Effector memory CD8-positive, alpha-beta T cell (primary cell): Measurements from ENCODE around the gene PDXDC1.
A peak's percentile ranks its signal among the peaks of the same experiment; 100 is the strongest.
"Not testable (repeated sequence)": the region's sequence is repeated elsewhere in the genome, so short reads cannot be mapped to it uniquely, and the experiment has no call there.

Experiments used
- ATAC-seq: fragments of 150-1000 bp; cut with Tn5 transposase; replicated peaks from 2 replicates; pipeline ENCODE4 v1.10.0; 2021; ENCODE audit warnings: mild to moderate bottlenecking, moderate library complexity
- DNase-seq, 3 experiments: peaks; one replicate each; pipeline ENCODE4 v3.0.0; 2021
- H3K27ac Mint-ChIP-seq, 2 donors: one replicate each; pipeline ENCODE4 v1.8.0; 2022; ENCODE audit warnings: mild to moderate bottlenecking in 2 of 2, mixed read lengths in 2 of 2, moderate library complexity in 2 of 2
- H3K27me3 Mint-ChIP-seq, 2 donors: one replicate each; pipeline ENCODE4 v1.8.0; 2022; ENCODE audit warnings: mixed read lengths in 2 of 2
- H3K36me3 Mint-ChIP-seq: one replicate; pipeline ENCODE4 v1.8.0; 2022; ENCODE audit warnings: mild to moderate bottlenecking, moderate library complexity, mixed read lengths; ENCODE audit not compliant: insufficient read depth
- H3K4me1 Mint-ChIP-seq, 2 donors: one replicate each; pipeline ENCODE4 v1.8.0; 2022; ENCODE audit warnings: low read depth in 2 of 2, mixed read lengths in 2 of 2
- H3K4me3 Mint-ChIP-seq, 2 donors: one replicate each; pipeline ENCODE4 v1.8.0; 2022; ENCODE audit warnings: mild to moderate bottlenecking in 2 of 2, mixed read lengths in 2 of 2, moderate library complexity in 2 of 2
- H3K9me3 Mint-ChIP-seq, 2 donors: one replicate each; pipeline ENCODE4 v1.8.0; 2022; ENCODE audit warnings: mixed read lengths in 2 of 2

The PDXDC1 gene

GRCh38 chr16:15154650-15155562, 180.1 kb downstream of the PDXDC1 start:
- not testable (repeated sequence) for H3K9me3 Mint-ChIP-seq, H3K36me3 Mint-ChIP-seq, H3K27ac Mint-ChIP-seq, H3K27me3 Mint-ChIP-seq, H3K4me1 Mint-ChIP-seq
- ATAC-seq = peak; percentile 97
- peak overlapping the region; percentile 75 to 79 for H3K4me3 Mint-ChIP-seq
- peak; percentile 82 to 87 (median 85) for DNase-seq

- not testable (repeated sequence) for ATAC-seq, H3K36me3 Mint-ChIP-seq, H3K4me1 Mint-ChIP-seq
These were observed 182.8 kb downstream of the PDXDC1 start for GRCh38 chr16:15157644-15158043.

GRCh38 chr16:15159671-15160070, 184.8 kb downstream of the PDXDC1 start:
- not testable (repeated sequence) for ATAC-seq, H3K36me3 Mint-ChIP-seq, H3K27me3 Mint-ChIP-seq, DNase-seq, H3K27ac Mint-ChIP-seq, H3K4me3 Mint-ChIP-seq, H3K4me1 Mint-ChIP-seq, H3K9me3 Mint-ChIP-seq

More at GRCh38 chr16:15157644-15158043, 182.8 kb downstream of the PDXDC1 start:
- H3K27me3 Mint-ChIP-seq, H3K4me3 Mint-ChIP-seq, DNase-seq, H3K9me3 Mint-ChIP-seq, H3K27ac Mint-ChIP-seq: not testable (repeated sequence)

GRCh38 chr16:15160571-15160970, 185.7 kb downstream of the PDXDC1 start:
- not testable (repeated sequence) for H3K27me3 Mint-ChIP-seq, ATAC-seq

GRCh38 chr16:15163055-15163454, 188.2 kb downstream of the PDXDC1 start:
- H3K9me3 Mint-ChIP-seq, DNase-seq, H3K4me3 Mint-ChIP-seq, H3K27me3 Mint-ChIP-seq, H3K4me1 Mint-ChIP-seq, H3K27ac Mint-ChIP-seq, ATAC-seq, H3K36me3 Mint-ChIP-seq: not testable (repeated sequence)

More at GRCh38 chr16:15160571-15160970, 185.7 kb downstream of the PDXDC1 start:
- not testable (repeated sequence) for H3K36me3 Mint-ChIP-seq, H3K4me1 Mint-ChIP-seq, H3K9me3 Mint-ChIP-seq, H3K4me3 Mint-ChIP-seq, H3K27ac Mint-ChIP-seq, DNase-seq

GRCh38 chr16:15166177-15166576, 191.4 kb downstream of the PDXDC1 start:
- ATAC-seq, H3K4me1 Mint-ChIP-seq, DNase-seq, H3K27ac Mint-ChIP-seq, H3K36me3 Mint-ChIP-seq, H3K9me3 Mint-ChIP-seq, H3K4me3 Mint-ChIP-seq: not testable (repeated sequence)
- H3K27me3 Mint-ChIP-seq = peaks cover 0 to 17% of the 10 kb centered on the region in 2 donors

GRCh38 chr16:15168303-15168702, 193.5 kb downstream of the PDXDC1 start:
- H3K9me3 Mint-ChIP-seq, ATAC-seq: not testable (repeated sequence)

GRCh38 chr16:15168953-15169652, 194.3 kb downstream of the PDXDC1 start:
- H3K4me3 Mint-ChIP-seq, H3K9me3 Mint-ChIP-seq, H3K27ac Mint-ChIP-seq, H3K4me1 Mint-ChIP-seq, DNase-seq, H3K36me3 Mint-ChIP-seq, ATAC-seq: not testable (repeated sequence)
- H3K27me3 Mint-ChIP-seq = peaks cover 9 to 17% of the 10 kb centered on the region in 2 donors

More at GRCh38 chr16:15168303-15168702, 193.5 kb downstream of the PDXDC1 start:
- H3K36me3 Mint-ChIP-seq, H3K4me3 Mint-ChIP-seq, H3K27ac Mint-ChIP-seq, H3K4me1 Mint-ChIP-seq, DNase-seq: not testable (repeated sequence)
- peaks cover 9 to 17% of the 10 kb centered on the region in 2 donors for H3K27me3 Mint-ChIP-seq

- not testable (repeated sequence) for H3K27ac Mint-ChIP-seq, H3K36me3 Mint-ChIP-seq, ATAC-seq
These were observed 205.1 kb downstream of the PDXDC1 start for GRCh38 chr16:15179909-15180308.

GRCh38 chr16:15180946-15181345, 206.1 kb downstream of the PDXDC1 start:
- ATAC-seq, H3K36me3 Mint-ChIP-seq, H3K4me1 Mint-ChIP-seq, H3K4me3 Mint-ChIP-seq, H3K27ac Mint-ChIP-seq, H3K27me3 Mint-ChIP-seq, DNase-seq, H3K9me3 Mint-ChIP-seq: not testable (repeated sequence)

More at GRCh38 chr16:15179909-15180308, 205.1 kb downstream of the PDXDC1 start:
- H3K27me3 Mint-ChIP-seq, H3K9me3 Mint-ChIP-seq, H3K4me1 Mint-ChIP-seq, H3K4me3 Mint-ChIP-seq, DNase-seq: not testable (repeated sequence)

- H3K4me1 Mint-ChIP-seq, H3K4me3 Mint-ChIP-seq, H3K36me3 Mint-ChIP-seq, H3K27ac Mint-ChIP-seq, DNase-seq, ATAC-seq, H3K9me3 Mint-ChIP-seq, H3K27me3 Mint-ChIP-seq: not testable (repeated sequence)
These were observed 209.2 kb downstream of the PDXDC1 start for GRCh38 chr16:15184000-15184399.
